ENCODE measurements around the gene PTPN1. TPM values are rescaled to one million over a fixed set of nuclear protein-coding genes. Genes with fewer than 3 reads are reported as not detected.
"Not testable (repeated sequence)": the region's sequence is repeated elsewhere in the genome, so short reads cannot be mapped to it uniquely, and the experiment has no call there.

PTPN1 gene
- total and polyA plus RNA-seq, 3 experiments from 2014 or later: 35.7 to 67.3 (median 64.2) TPM

DNA sequence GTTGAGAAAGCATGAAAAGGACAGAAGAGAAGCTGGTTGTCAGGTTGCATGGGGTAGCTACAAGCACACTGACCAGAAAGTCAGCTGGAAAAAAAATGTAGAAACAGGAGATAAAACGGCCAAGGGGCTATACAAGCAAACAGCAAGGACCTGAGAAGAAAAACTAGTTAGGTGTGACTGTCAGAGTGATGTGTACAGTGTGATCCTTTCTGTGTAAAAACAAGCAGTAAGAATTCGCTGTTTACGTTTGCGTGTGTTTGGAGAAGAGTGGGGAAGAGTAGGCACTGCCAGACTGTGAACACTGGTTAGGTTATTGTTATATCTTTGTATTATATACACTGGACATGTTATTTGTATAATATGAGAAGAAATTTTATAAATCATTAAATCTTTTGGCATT is 28.1 kb downstream of the PTPN1 start:
- POLR2A ChIA-PET: interaction anchor here (0.7 kb wide), 1 partner anchor 26 kb away, joined by 3 read pairs; no protein-coding TSS in a partner anchor
- H3K4me1 Mint-ChIP-seq: peaks cover 76 to 90% (median 89%) of the 10 kb centered on the region in 3 donors

DNA sequence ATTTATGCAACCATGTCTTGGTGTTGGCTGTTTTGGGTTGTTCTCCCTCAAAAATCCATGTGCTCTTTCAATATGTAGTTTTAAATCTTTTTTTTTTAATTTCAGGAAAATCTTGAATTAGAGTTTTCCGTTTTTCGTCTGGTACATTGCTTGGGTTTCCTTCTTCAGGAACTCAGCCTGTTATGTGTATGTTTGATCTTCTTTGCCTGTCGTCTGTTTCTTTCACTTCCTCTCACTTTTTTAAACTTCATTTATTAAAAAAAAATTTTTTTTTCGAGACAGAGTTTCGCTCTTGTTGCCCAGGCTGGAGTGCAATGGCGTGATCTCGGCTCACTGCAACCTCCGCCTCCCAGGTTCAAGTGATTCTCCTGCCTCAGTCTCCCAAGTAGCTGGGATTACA is 29.6 kb downstream of the PTPN1 start:
- DNase-seq; H3K9me3 ChIP-seq (ENCODE audit: low read length); H3K27me3 Mint-ChIP-seq; H3K9me3 Mint-ChIP-seq; CTCF ChIA-PET; H3K27me3 ChIP-seq (ENCODE audit: insufficient read depth, low read length, poor library complexity, severe bottlenecking); H3K36me3 ChIP-seq (ENCODE audit: insufficient read depth, low read length); POLR2A ChIA-PET; H3K27ac ChIP-seq (ENCODE audit: low read depth, low read length); H3K4me3 ChIP-seq (ENCODE audit: low read length); H3K4me3 Mint-ChIP-seq; H3K27ac Mint-ChIP-seq: not testable (repeated sequence)
- Mint-ChIP-seq H3K4me1 (peaks cover 74 to 86% (median 85%) of the 10 kb centered on the region in 3 donors), H3K36me3 (peaks cover 0 to 32% (median 4%) of the 10 kb centered on the region in 3 donors)
- peaks cover 62% of the 10 kb centered on the region for H3K4me1 ChIP-seq (ENCODE audit: insufficient read depth, low read length)

More for the DNA sequence above, 28.1 kb downstream of the PTPN1 start:
- CTCF ChIA-PET: interaction anchor here (1.8 kb wide), 1 partner anchor 21 kb away, joined by 6 read pairs; no protein-coding TSS in a partner anchor
- Histone ChIP-seq H3K27me3 (ENCODE audit: insufficient read depth, low read length, poor library complexity, severe bottlenecking) (no peaks in the 10 kb centered on the region), H3K4me3 (ENCODE audit: low read length) (no peak overlapping the region), H3K27ac (ENCODE audit: low read depth, low read length) (no peak overlapping the region), H3K4me1 (ENCODE audit: insufficient read depth, low read length) (peaks cover 65% of the 10 kb centered on the region), H3K36me3 (ENCODE audit: insufficient read depth, low read length) (no peaks in the 10 kb centered on the region), H3K9me3 (ENCODE audit: low read length) (no peaks in the 10 kb centered on the region)
- DNase-seq: no peak
- peak overlapping the region in 1 of 7 donors; percentile 3 for H3K4me3 Mint-ChIP-seq
- H3K36me3 Mint-ChIP-seq: peaks cover 0 to 35% (median 4%) of the 10 kb centered on the region in 3 donors
- H3K9me3 Mint-ChIP-seq: no peaks in the 10 kb centered on the region
- no peaks in the 10 kb centered on the region for H3K27me3 Mint-ChIP-seq
- peak overlapping the region in 2 of 8 donors; percentile 1 to 6 for H3K27ac Mint-ChIP-seq

DNA sequence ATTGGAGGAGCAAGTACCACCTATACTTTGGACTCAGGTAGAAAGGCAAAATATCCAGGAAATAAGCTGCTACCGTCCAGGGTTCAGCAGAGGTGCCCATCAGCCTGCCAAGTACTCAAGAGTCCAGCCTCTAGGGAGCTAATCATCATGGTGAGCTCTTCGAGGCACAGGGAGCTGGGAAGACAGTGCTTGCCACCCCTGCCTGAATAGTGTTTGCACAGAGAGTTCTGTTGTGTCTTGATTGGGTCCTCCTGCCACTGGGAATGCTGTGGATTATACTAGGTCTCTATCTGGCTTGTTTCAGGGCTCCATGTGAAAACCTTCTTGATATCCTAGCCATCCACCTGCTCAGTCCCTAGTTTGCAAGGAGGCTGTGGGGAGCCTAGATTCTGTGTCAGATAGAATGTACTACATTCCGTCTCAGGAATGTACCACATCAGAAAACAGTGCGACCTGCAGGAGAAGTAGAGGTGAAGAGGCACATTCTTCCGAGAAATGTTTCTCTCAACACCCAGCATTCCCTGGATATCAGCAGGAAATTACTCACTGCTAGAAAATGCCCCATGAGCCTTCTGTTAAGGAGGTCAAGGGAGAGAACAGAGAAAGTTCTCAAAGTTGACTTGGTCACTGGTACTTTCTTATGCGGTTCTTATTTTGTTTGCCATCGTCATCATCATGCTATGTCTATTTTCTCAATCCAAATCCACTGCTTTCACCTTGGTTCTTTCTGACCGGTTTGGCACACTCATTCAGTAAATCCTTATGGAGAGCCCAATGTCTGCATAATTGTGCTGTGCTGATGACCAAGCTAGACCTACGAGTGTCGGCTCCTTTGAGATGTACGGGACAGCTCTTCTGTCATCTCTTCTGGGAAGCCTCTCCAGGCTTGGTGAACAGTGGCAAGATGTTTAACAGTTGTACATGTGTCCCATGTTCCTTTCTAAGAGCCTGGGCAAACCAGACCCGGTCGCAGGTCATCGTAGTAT is 30.7 kb downstream of the PTPN1 start:
- H3K9me3 Mint-ChIP-seq: no peaks in the 10 kb centered on the region
- peaks cover 74 to 85% (median 85%) of the 10 kb centered on the region in 3 donors for H3K4me1 Mint-ChIP-seq
- no peak for DNase-seq
- Histone ChIP-seq H3K4me3 (ENCODE audit: low read length) (no peak overlapping the region), H3K27me3 (ENCODE audit: insufficient read depth, low read length, poor library complexity, severe bottlenecking) (no peaks in the 10 kb centered on the region), H3K27ac (ENCODE audit: low read depth, low read length) (no peak overlapping the region), H3K9me3 (ENCODE audit: low read length) (no peaks in the 10 kb centered on the region), H3K4me1 (ENCODE audit: insufficient read depth, low read length) (peaks cover 60% of the 10 kb centered on the region), H3K36me3 (ENCODE audit: insufficient read depth, low read length) (no peaks in the 10 kb centered on the region)
- H3K36me3 Mint-ChIP-seq: peaks cover 0 to 29% (median 0%) of the 10 kb centered on the region in 3 donors
- POLR2A ChIA-PET: interaction anchor here (0.6 kb wide), 1 partner anchor 91 kb away, joined by 6 read pairs; no protein-coding TSS in a partner anchor
- H3K27ac Mint-ChIP-seq: peak overlapping the region in 3 of 8 donors; percentile 9 to 43 (median 37)
- no peaks in the 10 kb centered on the region for H3K27me3 Mint-ChIP-seq
- CTCF ChIA-PET: interaction anchor here (0.9 kb wide), 1 partner anchor 63 kb away, joined by 3 read pairs; no protein-coding TSS in a partner anchor
- H3K4me3 Mint-ChIP-seq: peak overlapping the region in 5 of 7 donors; percentile 19 to 78 (median 26)

DNA sequence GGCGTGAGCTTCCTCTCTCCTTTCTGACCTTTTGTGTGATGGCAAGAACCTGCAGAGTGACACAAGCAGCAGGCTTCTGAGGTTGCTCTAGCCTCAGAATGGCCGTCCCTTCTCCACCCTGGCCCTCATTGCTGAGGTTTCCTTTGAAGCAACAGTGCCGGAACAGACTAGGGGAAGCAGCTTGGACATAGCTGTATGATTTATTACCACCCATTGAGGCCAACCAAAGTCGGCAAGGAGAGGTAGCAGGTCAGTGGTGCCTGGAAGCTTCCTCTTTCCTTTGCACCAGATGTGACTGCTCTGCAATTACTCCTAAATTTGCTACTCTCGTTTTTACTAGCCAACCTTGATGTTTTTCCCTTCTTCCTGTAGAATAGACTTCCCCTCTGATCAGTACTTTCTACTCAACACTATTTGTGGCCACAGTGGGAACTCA is 31.4 kb downstream of the PTPN1 start:
- Histone ChIP-seq H3K36me3 (ENCODE audit: insufficient read depth, low read length) (no peaks in the 10 kb centered on the region), H3K9me3 (ENCODE audit: low read length) (no peaks in the 10 kb centered on the region), H3K27ac (ENCODE audit: low read depth, low read length) (no peak overlapping the region), H3K4me3 (ENCODE audit: low read length) (no peak overlapping the region), H3K4me1 (ENCODE audit: insufficient read depth, low read length) (peaks cover 61% of the 10 kb centered on the region), H3K27me3 (ENCODE audit: insufficient read depth, low read length, poor library complexity, severe bottlenecking) (no peaks in the 10 kb centered on the region)
- ChIA-PET POLR2A (interaction anchor here (0.6 kb wide), 1 partner anchor 91 kb away, joined by 6 read pairs; no protein-coding TSS in a partner anchor), CTCF (interaction anchor here (0.9 to 1.2 kb wide), 3 partner anchors 34 to 63 kb away, joined by 3 read pairs; no protein-coding TSS in a partner anchor)
- H3K4me1 Mint-ChIP-seq: peaks cover 74 to 85% (median 85%) of the 10 kb centered on the region in 3 donors
- H3K36me3 Mint-ChIP-seq: peaks cover 0 to 29% (median 0%) of the 10 kb centered on the region in 3 donors
- no peaks in the 10 kb centered on the region for H3K9me3 Mint-ChIP-seq
- no peaks in the 10 kb centered on the region for H3K27me3 Mint-ChIP-seq
- no peak for DNase-seq
- peak overlapping the region in 4 of 7 donors; percentile 19 to 27 (median 25) for H3K4me3 Mint-ChIP-seq
- peak overlapping the region in 6 of 8 donors; percentile 7 to 49 (median 19) for H3K27ac Mint-ChIP-seq

DNA sequence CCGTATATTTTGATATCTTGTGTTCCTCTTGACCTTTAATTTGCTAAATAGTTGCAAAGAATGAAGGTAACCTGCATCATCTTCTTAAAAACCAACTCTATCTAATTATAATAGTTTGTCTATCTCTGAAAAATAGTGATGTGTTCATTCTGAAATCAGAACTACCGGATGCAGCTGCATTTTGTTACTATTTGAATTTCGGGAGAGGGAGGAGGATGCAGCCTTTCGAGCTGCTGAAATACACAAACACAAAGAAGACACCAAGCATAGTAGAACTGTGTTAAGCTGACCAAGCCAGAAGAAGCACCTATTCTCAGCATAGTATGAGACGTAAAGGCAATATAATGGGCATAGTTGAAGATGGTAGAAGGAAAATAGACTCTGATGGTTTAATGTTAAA is 33.1 kb downstream of the PTPN1 start:
- no peak for DNase-seq
- Histone ChIP-seq H3K27me3 (ENCODE audit: insufficient read depth, low read length, poor library complexity, severe bottlenecking) (no peaks in the 10 kb centered on the region), H3K4me3 (ENCODE audit: low read length) (no peak overlapping the region), H3K9me3 (ENCODE audit: low read length) (no peaks in the 10 kb centered on the region), H3K4me1 (ENCODE audit: insufficient read depth, low read length) (peaks cover 65% of the 10 kb centered on the region), H3K36me3 (ENCODE audit: insufficient read depth, low read length) (no peaks in the 10 kb centered on the region), H3K27ac (ENCODE audit: low read depth, low read length) (no peak overlapping the region)
- Mint-ChIP-seq H3K4me3 (peak overlapping the region in 2 of 7 donors; percentile 4 to 34), H3K9me3 (no peaks in the 10 kb centered on the region), H3K4me1 (peaks cover 75 to 89% (median 88%) of the 10 kb centered on the region in 3 donors), H3K27ac (peak overlapping the region in 5 of 8 donors; percentile 28 to 87 (median 62)), H3K36me3 (peaks cover 0 to 36% (median 2%) of the 10 kb centered on the region in 3 donors), H3K27me3 (no peaks in the 10 kb centered on the region)
- ChIA-PET POLR2A (interaction anchor here (1.2 kb wide), 1 partner anchor 19 kb away, joined by 3 read pairs; no protein-coding TSS in a partner anchor), CTCF (interaction anchor here (1.3 kb wide), 1 partner anchor 41 kb away, joined by 3 read pairs; no protein-coding TSS in a partner anchor)

DNA sequence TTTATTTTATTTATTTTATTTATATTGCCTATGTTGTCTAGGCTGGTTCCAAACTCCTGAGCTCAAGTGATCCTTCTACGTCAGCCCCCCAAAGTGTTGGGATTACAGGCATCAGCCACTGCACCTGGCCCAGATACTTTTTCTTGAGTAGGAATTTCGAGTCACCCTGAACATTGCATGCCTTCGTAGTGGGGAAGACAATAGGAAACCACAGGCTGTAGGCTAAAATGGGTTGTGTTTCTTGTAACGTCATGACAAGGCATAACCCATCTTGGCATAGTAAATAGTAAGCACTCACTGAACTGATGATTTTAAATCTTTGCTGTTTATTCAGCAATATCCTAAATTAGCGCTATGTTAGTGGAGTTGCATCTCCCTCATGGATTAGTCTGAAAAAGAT is 34.9 kb downstream of the PTPN1 start:
- Histone ChIP-seq H3K27me3 (ENCODE audit: insufficient read depth, low read length, poor library complexity, severe bottlenecking) (no peaks in the 10 kb centered on the region), H3K9me3 (ENCODE audit: low read length) (no peaks in the 10 kb centered on the region), H3K4me3 (ENCODE audit: low read length) (no peak overlapping the region), H3K4me1 (ENCODE audit: insufficient read depth, low read length) (peaks cover 67% of the 10 kb centered on the region), H3K36me3 (ENCODE audit: insufficient read depth, low read length) (no peaks in the 10 kb centered on the region), H3K27ac (ENCODE audit: low read depth, low read length) (no peak overlapping the region)
- no peaks in the 10 kb centered on the region for H3K9me3 Mint-ChIP-seq
- H3K36me3 Mint-ChIP-seq: peaks cover 0 to 46% (median 3%) of the 10 kb centered on the region in 3 donors
- peak overlapping the region in 6 of 8 donors; percentile 54 to 91 (median 76) for H3K27ac Mint-ChIP-seq
- H3K27me3 Mint-ChIP-seq: no peaks in the 10 kb centered on the region
- ChIA-PET CTCF (no interaction called here), POLR2A (no interaction called here)
- no peak for DNase-seq
- peaks cover 73 to 88% (median 75%) of the 10 kb centered on the region in 3 donors for H3K4me1 Mint-ChIP-seq
- peak overlapping the region in 3 of 7 donors; percentile 2 to 82 (median 79) for H3K4me3 Mint-ChIP-seq

DNA sequence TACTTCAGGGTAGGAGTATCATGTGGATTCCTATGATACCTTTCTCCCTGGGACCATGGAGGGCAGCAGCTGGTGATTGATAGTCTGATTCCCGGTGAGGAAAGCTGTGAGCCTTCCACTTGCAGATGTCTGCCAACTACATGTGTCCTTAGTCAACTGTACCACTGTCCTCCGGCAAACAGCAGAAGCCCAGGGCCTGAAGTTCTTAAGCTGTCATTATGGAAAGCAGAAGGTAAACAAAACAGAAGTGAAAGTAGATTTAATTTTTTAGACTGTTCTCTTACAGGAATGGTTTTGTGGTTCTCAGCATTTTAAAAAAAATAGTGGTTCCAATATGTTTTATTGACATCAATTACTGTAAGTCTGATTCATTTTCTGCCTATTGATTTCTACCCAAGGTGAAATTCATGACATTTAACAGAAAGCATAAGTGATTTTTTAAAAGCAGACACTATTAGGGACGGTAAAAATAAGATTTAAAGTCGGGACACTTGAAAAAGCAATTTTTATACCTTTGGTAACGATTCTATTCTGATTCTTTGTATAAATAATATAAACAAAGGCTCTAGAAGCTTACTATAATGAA is 36.6 kb downstream of the PTPN1 start:
- no peaks in the 10 kb centered on the region for H3K27me3 ChIP-seq (ENCODE audit: insufficient read depth, low read length, poor library complexity, severe bottlenecking)
- no peak overlapping the region for H3K27ac ChIP-seq (ENCODE audit: low read depth, low read length)
- Mint-ChIP-seq H3K36me3 (peaks cover 0 to 41% (median 3%) of the 10 kb centered on the region in 3 donors), H3K27me3 (no peaks in the 10 kb centered on the region), H3K9me3 (no peaks in the 10 kb centered on the region), H3K4me1 (peaks cover 59 to 72% (median 65%) of the 10 kb centered on the region in 3 donors), H3K4me3 (peak overlapping the region; percentile 23 to 82 (median 81)), H3K27ac (peak overlapping the region; percentile 68 to 93 (median 89))
- peak overlapping the region; percentile 49 for H3K4me3 ChIP-seq (ENCODE audit: low read length)
- H3K9me3 ChIP-seq (ENCODE audit: low read length): no peaks in the 10 kb centered on the region
- no peaks in the 10 kb centered on the region for H3K36me3 ChIP-seq (ENCODE audit: insufficient read depth, low read length)
- CTCF ChIA-PET: no interaction called here
- DNase-seq: no peak
- POLR2A ChIA-PET: interaction anchor here (1.1 to 1.8 kb wide), 2 partner anchors 34 to 36 kb away, joined by 3 to 5 read pairs; no protein-coding TSS in a partner anchor
- H3K4me1 ChIP-seq (ENCODE audit: insufficient read depth, low read length): peaks cover 55% of the 10 kb centered on the region
